Ovary (tissue), 9 donors: Measurements from ENCODE around the gene FBXO17. TPM values are rescaled to one million over a fixed set of nuclear protein-coding genes. Genes with fewer than 3 reads are reported as not detected.

Source experiments
- DNase-seq, 5 donors: peaks; one replicate each; pipeline ENCODE4 v3.0.0-alpha.2; 2019 to 2020
- H3K27ac ChIP-seq, 2 donors: fragments of 200-600 bp; one replicate each; pipeline versions ENCODE4 v1.5.1 to v1.8.0; 2019 to 2022
- H3K27me3 ChIP-seq: fragments of 200-600 bp; one replicate; pipeline ENCODE4 v1.8.0; 2022
- H3K36me3 ChIP-seq: fragments of 200-600 bp; sonication (generic); one replicate; pipeline ENCODE4 v1.5.1; 2019
- H3K4me1 ChIP-seq: one replicate; pipeline ENCODE4 v1.8.1; 2013; ENCODE audit warnings: mild to moderate bottlenecking, moderate library complexity; ENCODE audit not compliant: insufficient read depth
- H3K4me3 ChIP-seq: fragments of 200-600 bp; sonication (generic); one replicate; pipeline ENCODE4 v1.5.1; 2017
- H3K9me3 ChIP-seq, 2 donors: fragments of 200-600 bp in 1 of 2; sonication (generic) in 1 of 2; one replicate each; pipeline versions ENCODE4 v1.5.1 to v1.8.1; 2013 to 2019; ENCODE audit warnings: mild to moderate bottlenecking in 1 of 2, moderate library complexity in 1 of 2
- EP300 ChIP-seq: sonication (generic); formaldehyde crosslinking; IDR thresholded peaks from one replicate; pipeline ENCODE4 v1.6.1; 2017; ENCODE audit warnings: antibody characterized with exemption
- POLR2A ChIP-seq: fragments of 450-650 bp; IDR thresholded peaks from one replicate; pipeline ENCODE4 v1.6.1; 2017; ENCODE audit warnings: antibody characterized with exemption, mild to moderate bottlenecking, moderate library complexity
- WGBS, 3 donors: extraction: QIAGEN DNeasy Blood & Tissue Kit in 1 of 3; methylation state at CpG; one replicate each; pipeline versions ENCODE4 v1.1.5 to v1.1.7; 2013 to 2017; 5-methylcytosine and 5-hydroxymethylcytosine counted together
- intact Hi-C, 4 donors: fragments of 100-400 bp; cut with DNase I; formaldehyde crosslinking; loops; one replicate each; pipeline versions ENCODE4 v1.11.0 to v1.15.1; 2022 to 2023
- polyA plus RNA-seq, 2 donors: library from polyadenylated mRNA; stranded (reverse); fragments of 200-250 nt in 1 of 2; fragments of 350-450 nt in 1 of 2; fragmentation: Illumina TruSeq in 1 of 2; extraction: RNeasy Lipid Tissue Mini Kit (QIAGEN cat#74804) in 1 of 2; gene quantifications; one replicate each; pipeline ENCODE4 v1.2.3, GENCODE V29; 2013 to 2014
- total RNA-seq, 7 donors: library from RNA; depleted of rRNA in 2 of 7; stranded (reverse); fragments of >200 nt in 2 of 7; fragmentation: NEBNext Ultra II Directional in 3 of 7; extraction: Animal tissue kit (Norgen Biotek cat#: 25700) in 3 of 7; gene quantifications; one replicate each; pipeline versions ENCODE4 v1.1.0 to v1.2.4, GENCODE V29; 2016 to 2023
- TF ChIP-seq, protein P1 (sequence below), 3 donors: fragments of 450-650 bp in 2 of 3; fragments of 200-600 bp in 1 of 3; IDR thresholded peaks; one replicate each; pipeline versions ENCODE4 v1.5.1 to v1.8.0; 2016 to 2022; ENCODE audit warnings: antibody characterized with exemption in 3 of 3, mild to moderate bottlenecking in 1 of 3
- donor health status: DM: no; HTN: no; CAD: no; lungs with moderate emphysema.
- donor health status: DM: no; HTN: no; CAD: no.
- donor health status: Bipolar disorder and iron deficiency.
- donor health status: DM: yes; HTN: yes; CAD: no.
- donor health status: DM: no; HTN: no; CAD: no.
- donor health status: DM: yes; HTN: yes; CAD: no.

The FBXO17 gene
- total and polyA plus RNA-seq, 9 donors = 26.7 to 52.2 (median 36.1) TPM

DNA sequence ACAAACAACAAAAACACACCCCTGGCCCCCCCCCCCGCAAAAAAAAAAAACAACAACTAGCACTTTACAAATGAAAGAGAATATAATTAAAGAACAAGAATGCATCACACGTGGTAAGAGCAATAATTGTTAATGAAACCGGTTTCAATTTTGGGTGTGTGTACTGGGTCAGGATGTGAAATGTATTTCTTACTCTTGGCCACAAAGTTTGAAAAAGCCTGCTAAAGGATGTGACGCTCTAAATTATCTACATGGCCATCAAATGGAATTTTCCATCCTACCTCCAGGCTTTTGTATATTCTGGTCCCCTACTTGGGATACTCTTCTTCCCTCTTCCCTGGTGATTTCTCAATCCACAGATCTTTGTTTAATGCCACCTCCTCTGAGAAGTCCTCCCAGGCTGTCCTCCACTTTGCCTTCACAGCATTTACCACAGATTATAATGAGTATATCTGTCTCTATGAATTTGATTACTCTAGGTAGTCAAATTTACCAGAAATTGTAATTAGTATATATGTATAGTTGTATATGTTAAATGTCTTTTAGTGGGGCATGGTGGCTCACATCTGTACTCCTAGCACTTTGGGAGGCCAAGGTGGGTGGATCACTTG is 47.0 kb downstream of the FBXO17 start:
- H3K36me3 ChIP-seq = no peaks in the 10 kb centered on the region
- intact Hi-C loops = loop anchor here in 2 of 4 donors (5.0 to 10.0 kb wide), 2 partner anchors 411 to 524 kb away; partner anchors contain the start of gene FAM98C (in 1 of the 2)
- no peak for DNase-seq
- H3K27ac ChIP-seq = no peak overlapping the region
- H3K27me3 ChIP-seq = no peaks in the 10 kb centered on the region
- no peaks in the 10 kb centered on the region for H3K9me3 ChIP-seq
- 74 to 80% (median 80%) methylated on average over 4 of the region's 4 CpGs for WGBS, 3 donors
- no peak overlapping the region for H3K4me3 ChIP-seq
- TF ChIP-seq EP300 (no peak), POLR2A (no peak)
- TF ChIP-seq, protein P1, sequence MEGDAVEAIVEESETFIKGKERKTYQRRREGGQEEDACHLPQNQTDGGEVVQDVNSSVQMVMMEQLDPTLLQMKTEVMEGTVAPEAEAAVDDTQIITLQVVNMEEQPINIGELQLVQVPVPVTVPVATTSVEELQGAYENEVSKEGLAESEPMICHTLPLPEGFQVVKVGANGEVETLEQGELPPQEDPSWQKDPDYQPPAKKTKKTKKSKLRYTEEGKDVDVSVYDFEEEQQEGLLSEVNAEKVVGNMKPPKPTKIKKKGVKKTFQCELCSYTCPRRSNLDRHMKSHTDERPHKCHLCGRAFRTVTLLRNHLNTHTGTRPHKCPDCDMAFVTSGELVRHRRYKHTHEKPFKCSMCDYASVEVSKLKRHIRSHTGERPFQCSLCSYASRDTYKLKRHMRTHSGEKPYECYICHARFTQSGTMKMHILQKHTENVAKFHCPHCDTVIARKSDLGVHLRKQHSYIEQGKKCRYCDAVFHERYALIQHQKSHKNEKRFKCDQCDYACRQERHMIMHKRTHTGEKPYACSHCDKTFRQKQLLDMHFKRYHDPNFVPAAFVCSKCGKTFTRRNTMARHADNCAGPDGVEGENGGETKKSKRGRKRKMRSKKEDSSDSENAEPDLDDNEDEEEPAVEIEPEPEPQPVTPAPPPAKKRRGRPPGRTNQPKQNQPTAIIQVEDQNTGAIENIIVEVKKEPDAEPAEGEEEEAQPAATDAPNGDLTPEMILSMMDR (IDR thresholded peaks at IDR 0.05) = no peak
- H3K4me1 ChIP-seq = peaks cover 3% of the 10 kb centered on the region

DNA sequence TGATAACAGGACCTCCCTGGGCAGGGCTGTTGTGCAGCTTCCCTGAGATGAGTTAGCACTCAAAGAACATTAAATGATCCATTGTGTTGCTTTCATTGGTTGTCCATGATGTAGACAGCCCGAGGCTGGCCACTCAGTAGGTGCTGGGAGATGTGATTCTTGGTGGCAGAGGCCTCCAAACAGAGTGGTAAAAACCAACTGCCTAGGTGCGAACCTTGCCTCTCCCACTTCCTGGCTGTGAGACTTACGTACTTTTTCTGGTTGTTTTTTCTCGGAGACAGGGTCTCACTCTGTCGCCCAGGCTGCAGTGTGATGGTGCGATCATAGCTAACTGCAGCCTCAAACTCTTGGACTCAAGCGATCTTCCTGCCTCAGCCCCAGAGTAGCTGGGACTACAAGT is 51.2 kb downstream of the FBXO17 start:
- intact Hi-C loops = loop anchor here in 1 of 4 donors (10.0 kb wide), 1 partner anchor 520 kb away; the partner anchor contains the start of gene FAM98C
- no peak overlapping the region for H3K4me3 ChIP-seq
- no peaks in the 10 kb centered on the region for H3K9me3 ChIP-seq
- H3K36me3 ChIP-seq = no peaks in the 10 kb centered on the region
- no peaks in the 10 kb centered on the region for H3K4me1 ChIP-seq
- DNase-seq = no peak
- WGBS, 3 donors = 93 to 97% (median 94%) methylated on average over 7 of the region's 7 CpGs
- H3K27ac ChIP-seq = no peak overlapping the region
- no peaks in the 10 kb centered on the region for H3K27me3 ChIP-seq
- TF ChIP-seq EP300 (no peak), POLR2A (no peak)
- TF ChIP-seq, protein P1 (IDR thresholded peaks at IDR 0.05) = no peak

DNA sequence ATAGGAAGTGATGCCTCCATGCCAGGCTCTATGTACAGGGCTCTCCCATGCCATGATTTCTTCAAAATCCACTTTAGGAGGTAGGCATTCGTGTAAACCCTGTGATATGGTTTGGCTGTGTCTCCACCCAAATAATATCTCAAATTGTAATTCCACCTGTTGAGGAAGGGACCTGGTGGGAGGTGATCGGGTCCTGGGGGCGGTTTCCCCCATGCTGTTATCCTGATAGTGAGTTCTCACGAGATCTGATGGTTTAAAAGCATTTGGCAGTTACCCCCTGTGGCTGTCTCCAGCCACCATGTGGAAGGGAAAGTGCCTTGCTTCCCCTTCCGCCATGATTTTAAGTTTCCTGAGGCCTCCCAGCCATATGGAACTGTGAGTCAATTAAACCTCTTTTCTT is 53.1 kb downstream of the FBXO17 start:
- Histone ChIP-seq H3K9me3 (no peaks in the 10 kb centered on the region), H3K27ac (no peak overlapping the region), H3K36me3 (no peaks in the 10 kb centered on the region), H3K4me3 (no peak overlapping the region), H3K27me3 (no peaks in the 10 kb centered on the region), H3K4me1 (no peaks in the 10 kb centered on the region)
- no peak for DNase-seq
- TF ChIP-seq, protein P1 (IDR thresholded peaks at IDR 0.05) = no peak
- TF ChIP-seq POLR2A (no peak), EP300 (no peak)
- WGBS, 3 donors = 90 to 94% (median 92%) methylated on average over 5 of the region's 5 CpGs
- intact Hi-C loops = loop anchor here in 1 of 4 donors (10.0 kb wide), 1 partner anchor 518 kb away; the partner anchor contains the start of gene FAM98C

DNA sequence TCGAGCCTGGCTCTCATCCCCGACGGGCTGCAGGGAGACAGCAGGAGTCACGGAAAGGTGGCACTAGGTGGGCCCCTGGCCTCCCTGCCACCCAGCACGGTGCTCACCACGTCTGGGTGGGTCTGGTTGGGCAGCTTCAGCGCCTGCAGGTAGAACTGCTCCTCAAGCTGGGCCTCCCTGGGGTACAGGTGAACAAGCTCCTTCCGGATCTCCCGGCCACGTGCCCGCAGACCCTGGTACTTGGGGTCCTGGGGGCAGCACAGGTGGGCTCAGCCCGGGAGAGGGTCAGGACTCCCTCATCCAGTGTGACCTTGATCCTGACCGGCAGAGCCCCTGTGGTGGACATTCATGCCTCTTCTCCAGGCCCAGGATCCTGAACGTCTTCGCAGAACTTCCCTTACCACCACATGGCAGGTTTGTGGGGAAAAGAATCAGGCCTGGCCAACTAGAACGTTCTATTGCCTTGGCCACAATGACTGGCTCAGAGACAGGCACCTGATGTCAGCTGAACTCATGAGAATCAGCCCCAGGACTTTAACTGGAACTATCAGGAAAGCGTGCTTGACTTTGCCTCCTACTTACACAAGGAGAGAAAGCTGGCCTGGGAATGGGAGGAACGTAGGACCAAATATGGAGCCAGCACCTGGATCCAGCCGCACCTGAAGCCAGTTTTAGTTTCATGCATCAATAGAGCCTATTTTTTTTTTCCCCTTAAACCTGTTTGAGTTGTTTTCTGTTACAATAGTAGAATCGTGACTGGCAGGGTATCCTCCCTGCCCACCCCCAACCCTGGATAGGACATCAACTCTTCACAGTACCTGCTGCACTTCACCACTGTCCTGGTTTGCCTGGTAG is 53.9 kb downstream of the FBXO17 start:
- 77 to 87% (median 85%) methylated on average over 19 to 20 of the region's 20 CpGs for WGBS, 3 donors

More for the DNA sequence above, 53.9 kb downstream of the FBXO17 start:
- DNase-seq = no peak
- H3K4me3 ChIP-seq = no peak overlapping the region
- H3K9me3 ChIP-seq = no peaks in the 10 kb centered on the region
- intact Hi-C loops = loop anchor here in 1 of 4 donors (10.0 kb wide), 1 partner anchor 517 kb away; the partner anchor contains the start of gene FAM98C
- H3K4me1 ChIP-seq = no peaks in the 10 kb centered on the region
- no peak for TF ChIP-seq POLR2A
- TF ChIP-seq EP300 = no peak
- TF ChIP-seq, protein P1 (IDR thresholded peaks at IDR 0.05) = no peak
- no peaks in the 10 kb centered on the region for H3K27me3 ChIP-seq
- no peak overlapping the region for H3K27ac ChIP-seq
- H3K36me3 ChIP-seq = no peaks in the 10 kb centered on the region
